Endothelial cell of hepatic sinusoid (primary cell): Measurements from ENCODE around the gene COG2.

Source experiments
- in situ Hi-C: cut with HindIII; loops from 2 replicates; pipeline ENCODE4 v1.10.0; 2017; ENCODE audit warnings: low sequenced_read_pairs

Gene COG2

GRCh38 chr1:230700132-230700531 lies 57.9 kb downstream of the COG2 start:
- in situ Hi-C loops = no loop called here

- in situ Hi-C loops = no loop called here
Measured at GRCh38 chr1:230701434-230701833, 59.2 kb downstream of the COG2 start.

- in situ Hi-C loops = no loop called here
Measured at GRCh38 chr1:230701895-230702768, 59.9 kb downstream of the COG2 start.

GRCh38 chr1:230702934-230703678 lies 60.8 kb downstream of the COG2 start:
- in situ Hi-C loops = no loop called here

GRCh38 chr1:230703679-230704385 lies 61.6 kb downstream of the COG2 start:
- in situ Hi-C loops = no loop called here

- in situ Hi-C loops = no loop called here
Measured at GRCh38 chr1:230704830-230705229, 62.5 kb downstream of the COG2 start.

GRCh38 chr1:230705289-230706019 lies 63.2 kb downstream of the COG2 start:
- in situ Hi-C loops = no loop called here

GRCh38 chr1:230706020-230706699 lies 63.9 kb downstream of the COG2 start:
- in situ Hi-C loops = no loop called here

GRCh38 chr1:230706887-230707731 lies 64.8 kb downstream of the COG2 start:
- in situ Hi-C loops = no loop called here

GRCh38 chr1:230707732-230708630 lies 65.7 kb downstream of the COG2 start:
- in situ Hi-C loops = no loop called here

GRCh38 chr1:230708631-230709580 lies 66.6 kb downstream of the COG2 start:
- in situ Hi-C loops = no loop called here

- in situ Hi-C loops = no loop called here
Measured at GRCh38 chr1:230709619-230710542, 67.6 kb downstream of the COG2 start.

GRCh38 chr1:230710543-230710904 lies 68.2 kb downstream of the COG2 start:
- in situ Hi-C loops = no loop called here

GRCh38 chr1:230711245-230711644 lies 69.0 kb downstream of the COG2 start:
- in situ Hi-C loops = no loop called here

GRCh38 chr1:230712470-230712942 lies 70.2 kb downstream of the COG2 start:
- in situ Hi-C loops = no loop called here

GRCh38 chr1:230713138-230713537 lies 70.9 kb downstream of the COG2 start:
- in situ Hi-C loops = no loop called here
